ENCODE measurements around the gene FOXP1.

GRCh38 chr3:71600646-71601288, 17.2 kb upstream of the FOXP1 start:
- no peak for TF ChIP-seq CTCF (IDR thresholded peaks at IDR 0.05; ENCODE audit: low read depth, low read length, poor library complexity, severe bottlenecking)
- no peak for TF ChIP-seq EZH2phosphoT487 (IDR thresholded peaks at IDR 0.05; ENCODE audit: borderline replicate concordance, low read length)
